Stimulated activated CD8-positive, alpha-beta memory T cell treated with anti-CD3 and anti-CD28 coated beads, Interleukin-2, amount 100 ng/mL, for 48 hours (primary cell): ENCODE results near the gene SEMA5A.

Experiments
- DNase-seq, 2 donors: peaks; one replicate each; pipeline ENCODE4 v3.0.0-alpha.2; 2020; ENCODE audit warnings: low read depth in 2 of 2

SEMA5A gene

DNA sequence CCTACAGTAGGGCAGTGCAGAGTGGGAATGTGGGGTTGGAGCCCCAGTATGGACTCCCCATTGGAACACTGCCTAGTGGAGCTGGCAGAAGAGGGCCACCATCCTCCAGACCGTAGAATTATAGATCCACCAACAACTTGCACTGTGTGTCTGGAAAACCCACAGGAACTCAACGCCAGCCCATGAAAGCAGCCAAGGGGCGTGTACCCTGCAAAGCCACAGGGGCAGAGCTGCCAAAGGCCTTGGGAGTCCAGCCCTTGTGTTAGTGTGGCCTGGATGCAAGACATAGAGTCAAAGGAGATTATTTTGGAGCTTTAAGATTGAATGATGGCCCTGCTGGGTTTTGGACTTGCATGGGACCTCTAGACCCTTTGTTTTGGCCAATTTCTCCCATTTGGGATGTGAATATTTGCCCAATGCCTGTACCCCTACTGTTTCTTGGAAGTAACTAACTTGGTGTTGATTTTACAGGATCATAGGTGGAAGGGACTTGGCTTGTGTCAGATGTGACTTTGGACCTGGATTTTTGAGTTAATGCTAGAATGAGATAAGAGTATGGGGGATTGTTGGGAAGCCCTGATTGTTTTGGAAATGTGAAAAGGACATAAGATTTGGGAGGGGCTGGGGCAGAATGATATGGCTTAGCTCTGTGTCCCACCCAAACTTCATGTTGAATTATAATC, 266.8 kb downstream of the SEMA5A start:
- no peak for DNase-seq

- DNase-seq = no peak
Measured at GRCh38 chr5:9269014-9269413, 276.9 kb downstream of the SEMA5A start.

GRCh38 chr5:9268226-9268625, 277.6 kb downstream of the SEMA5A start:
- no peak for DNase-seq

DNA sequence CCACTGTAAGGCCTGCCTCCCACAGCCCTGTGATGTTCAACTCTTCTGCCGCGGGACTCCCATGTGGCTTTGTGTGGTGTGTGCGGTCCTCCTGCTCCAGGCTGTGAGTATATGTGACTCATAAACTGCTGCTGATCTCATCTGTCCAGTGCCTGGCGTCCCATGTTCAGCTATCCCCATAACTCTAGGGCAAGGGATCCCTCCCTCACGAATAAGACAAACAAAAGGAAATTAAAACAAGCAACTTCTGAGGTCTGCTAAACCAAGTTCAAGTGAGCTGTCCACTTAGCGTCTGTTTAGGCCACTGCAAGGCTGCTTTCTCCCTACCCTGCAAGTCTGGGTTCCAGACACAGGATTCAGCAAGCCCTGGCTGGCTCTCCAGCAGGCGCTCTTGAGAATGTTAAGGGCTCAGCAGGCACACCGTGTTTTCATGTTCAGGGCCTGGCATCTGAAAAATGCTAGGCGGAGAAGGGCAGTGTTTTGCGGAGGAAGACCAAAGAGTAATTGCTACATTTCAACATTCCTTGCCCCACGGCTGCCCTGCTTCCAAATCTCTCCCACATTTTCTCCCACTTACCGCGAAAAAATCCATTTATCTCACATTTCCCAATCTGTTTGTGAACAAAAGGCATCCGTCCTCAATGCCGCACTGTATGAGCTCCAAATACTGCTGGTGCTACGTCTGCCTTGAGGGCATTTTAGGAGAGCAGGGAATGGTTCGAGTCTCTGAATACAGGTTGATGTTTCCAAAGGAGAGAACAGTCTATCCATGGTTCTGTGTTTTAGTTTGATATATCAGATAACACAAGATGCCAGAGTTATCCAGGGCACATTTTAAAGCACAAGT, 280.2 kb downstream of the SEMA5A start:
- DNase-seq = no peak

GRCh38 chr5:9264301-9264700, 281.6 kb downstream of the SEMA5A start:
- DNase-seq = no peak

DNA sequence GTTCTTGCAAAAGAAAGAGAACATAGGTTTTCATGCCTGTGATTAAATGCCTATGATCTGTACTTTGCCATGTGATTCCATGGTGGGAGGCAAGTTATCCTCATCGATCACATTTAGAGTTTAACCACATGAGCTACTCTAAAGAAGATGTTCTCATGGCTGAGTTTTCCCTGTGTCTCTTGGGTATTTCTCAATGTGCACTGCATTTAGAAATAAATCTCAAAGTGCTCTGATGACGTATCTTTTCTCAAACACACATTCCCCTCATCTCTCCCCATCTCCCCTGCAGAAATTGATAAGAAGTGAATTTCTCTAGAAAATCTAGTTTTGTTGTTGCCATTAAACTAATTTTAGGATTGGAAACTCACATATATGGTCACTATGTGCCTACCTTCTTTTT, 282.2 kb downstream of the SEMA5A start:
- DNase-seq = no peak

- DNase-seq = no peak
Measured at GRCh38 chr5:9251379-9251980, 294.4 kb downstream of the SEMA5A start.

DNA sequence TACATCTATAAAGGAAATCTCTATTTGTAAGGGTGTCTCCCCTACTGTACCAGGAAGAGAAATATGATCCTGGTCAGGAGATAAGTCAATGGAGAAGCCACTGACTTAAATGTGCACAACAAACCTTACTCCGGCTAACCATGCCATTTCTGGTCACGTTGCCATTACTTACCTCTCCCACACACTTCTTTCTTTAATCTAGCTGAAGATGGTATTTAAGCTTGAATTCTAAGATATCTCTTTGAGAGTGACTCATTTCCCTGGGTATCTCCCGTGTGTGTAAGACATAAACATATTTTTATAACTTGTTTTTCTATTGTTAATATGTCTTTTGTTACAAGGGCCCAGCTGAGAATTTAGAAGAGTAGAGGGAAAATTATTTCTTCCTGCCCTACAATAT, 296.6 kb downstream of the SEMA5A start:
- no peak for DNase-seq

- DNase-seq = no peak
Measured at GRCh38 chr5:9245071-9245470, 300.8 kb downstream of the SEMA5A start.

DNA sequence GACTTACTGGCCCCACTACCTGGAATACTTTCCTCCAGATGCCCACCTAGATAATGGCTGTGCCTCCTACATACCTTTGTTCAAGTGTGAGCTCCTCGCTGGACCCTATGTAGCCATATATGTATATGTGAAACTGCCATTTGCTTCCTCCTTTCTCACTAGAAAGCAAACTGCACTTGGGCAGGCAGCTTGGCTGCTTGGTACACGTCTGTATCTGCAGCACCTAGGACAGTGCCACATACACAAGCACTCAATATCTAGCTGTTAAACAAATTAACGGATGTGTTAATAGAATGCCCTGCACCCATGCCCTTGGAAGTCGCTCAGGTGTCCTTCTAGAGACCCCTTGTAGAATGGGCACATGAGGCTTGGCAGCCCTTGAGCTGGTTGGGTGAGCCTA, 301.5 kb downstream of the SEMA5A start:
- DNase-seq = no peak

GRCh38 chr5:9241479-9242305, 304.2 kb downstream of the SEMA5A start:
- DNase-seq = no peak

DNA sequence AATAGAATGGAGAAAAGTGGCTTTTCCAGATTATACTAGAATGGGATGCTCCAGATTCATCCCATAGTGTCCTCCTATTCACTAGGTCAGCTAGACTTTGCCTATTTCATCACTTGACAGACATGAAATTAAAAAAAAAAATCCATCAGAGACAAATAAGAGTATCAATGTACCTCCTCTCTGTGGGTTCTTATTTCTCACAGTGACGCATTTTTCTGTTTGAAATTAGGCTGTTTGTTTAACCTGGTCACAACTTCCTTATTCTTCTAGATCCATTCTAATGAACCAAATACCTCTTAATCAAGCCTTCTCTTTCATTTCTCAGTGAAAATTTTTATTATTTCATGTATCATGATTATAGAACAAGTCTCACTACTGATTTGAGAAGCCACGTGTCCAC, 305.4 kb downstream of the SEMA5A start:
- no peak for DNase-seq

DNA sequence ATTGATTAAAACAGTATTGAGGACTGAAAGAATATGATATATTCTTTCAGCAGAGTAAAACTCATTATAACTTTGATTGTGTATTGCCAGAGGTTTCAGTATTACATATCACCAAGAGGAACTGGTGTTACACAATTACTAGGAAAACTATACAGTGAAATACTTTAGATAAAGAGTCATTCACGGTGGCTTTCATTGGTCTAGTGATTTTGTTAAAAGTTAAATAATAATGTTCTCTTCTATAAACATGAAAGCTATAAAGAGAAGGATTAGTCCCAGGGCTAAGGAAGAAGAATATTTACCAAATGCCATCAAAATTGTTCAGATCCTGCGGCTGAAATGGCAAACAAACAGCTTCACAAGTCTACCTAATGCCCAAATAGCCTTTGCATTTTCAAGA, 306.2 kb downstream of the SEMA5A start:
- no peak for DNase-seq

DNA sequence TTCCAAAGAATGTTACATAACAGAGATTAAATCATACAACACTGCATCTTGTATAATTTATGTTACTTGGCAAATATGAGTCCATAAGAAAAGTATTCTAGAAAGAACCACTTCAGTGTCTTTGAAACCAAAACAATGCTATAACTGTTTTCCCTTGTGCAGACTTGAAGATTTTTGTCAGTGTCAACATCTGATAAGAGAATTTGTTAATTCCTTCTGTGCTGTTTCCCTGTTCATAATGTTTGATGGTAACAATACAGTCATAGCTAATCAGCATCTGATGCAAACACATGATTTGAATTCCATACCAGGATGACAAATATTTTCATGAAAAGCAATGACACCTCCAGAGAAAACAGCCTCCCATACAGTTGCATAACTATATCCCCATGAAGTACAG, 306.8 kb downstream of the SEMA5A start:
- DNase-seq = no peak

GRCh38 chr5:9233712-9234111, 312.2 kb downstream of the SEMA5A start:
- DNase-seq = no peak

DNA sequence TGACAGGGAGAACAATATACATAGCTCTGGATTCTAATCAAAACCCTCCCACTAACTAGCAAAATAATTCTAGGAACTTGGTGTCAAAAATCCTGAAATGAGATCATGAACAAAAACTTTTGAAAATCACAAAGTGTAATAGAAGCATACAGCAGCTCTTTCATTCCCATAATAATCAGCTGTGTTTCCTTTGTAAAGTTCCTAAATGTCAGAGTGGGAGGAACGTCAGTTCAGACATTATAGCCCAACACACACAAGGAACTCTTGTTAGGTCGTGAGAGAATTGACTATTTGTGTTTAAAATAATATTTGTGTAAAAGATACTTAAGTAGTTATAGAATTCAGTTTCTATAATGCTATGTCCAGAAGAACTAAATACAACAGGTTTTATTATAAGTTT, 312.8 kb downstream of the SEMA5A start:
- no peak for DNase-seq

DNA sequence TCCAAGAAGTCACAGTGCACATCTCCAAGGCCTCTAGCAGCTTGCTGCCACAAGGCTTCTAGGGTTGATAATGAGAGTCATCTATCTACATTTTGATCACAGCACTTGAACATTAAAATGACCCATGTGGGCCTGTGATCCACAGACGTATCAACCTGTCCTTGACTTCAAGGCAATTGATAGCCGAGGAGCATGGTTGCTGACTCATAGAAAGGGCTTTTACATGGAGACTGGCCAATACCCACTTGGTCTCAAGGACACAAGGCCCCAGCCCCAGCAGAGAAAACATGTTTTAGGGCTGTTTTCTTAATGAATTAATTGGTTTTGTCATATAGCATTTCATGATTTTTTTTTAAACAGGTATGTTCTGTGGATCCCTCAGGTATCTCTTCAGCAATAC, 314.0 kb downstream of the SEMA5A start:
- DNase-seq = no peak

DNA sequence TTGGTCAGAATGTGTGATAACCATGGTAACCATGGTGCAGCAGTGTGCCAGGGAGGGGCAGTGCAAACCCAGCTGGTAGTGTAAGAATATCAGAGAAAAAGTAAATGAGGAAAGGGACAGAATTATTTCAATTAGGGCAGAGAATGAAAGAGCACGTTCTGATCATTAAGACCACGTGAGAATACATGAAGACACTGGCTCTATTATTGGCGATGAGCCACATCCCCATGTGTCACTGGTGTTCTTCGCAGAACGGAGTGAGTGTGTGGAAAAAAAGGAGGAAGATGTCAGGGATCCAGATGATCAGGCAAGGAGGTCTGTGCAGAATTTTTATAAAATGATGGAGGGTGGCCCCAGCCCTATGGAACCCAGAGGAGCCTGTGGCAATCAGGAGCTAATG, 315.5 kb downstream of the SEMA5A start:
- no peak for DNase-seq

DNA sequence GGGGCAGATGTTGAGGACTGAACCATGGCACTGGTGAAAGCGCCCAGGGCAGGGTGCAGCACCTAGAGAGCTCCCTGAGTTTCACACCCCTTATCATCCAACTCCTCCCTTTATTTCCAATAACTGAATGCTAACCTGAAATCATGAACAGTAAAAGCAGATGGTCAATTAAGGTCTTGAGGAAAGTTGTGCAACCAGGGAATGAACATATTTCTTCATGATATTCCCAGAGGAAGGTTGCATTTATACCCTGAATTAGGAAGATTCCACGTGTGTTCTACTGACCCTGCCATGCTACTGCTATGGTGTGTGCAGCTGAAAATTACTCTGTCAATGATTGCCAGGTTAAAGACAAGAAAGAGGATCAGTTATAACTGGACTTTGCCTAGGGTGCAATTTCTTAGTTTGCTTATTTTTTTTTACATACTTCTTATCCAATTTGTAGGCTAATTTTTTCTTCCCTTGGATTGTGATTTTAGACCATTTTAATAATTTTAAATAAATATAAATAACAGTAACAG, 319.8 kb downstream of the SEMA5A start:
- no peak for DNase-seq

DNA sequence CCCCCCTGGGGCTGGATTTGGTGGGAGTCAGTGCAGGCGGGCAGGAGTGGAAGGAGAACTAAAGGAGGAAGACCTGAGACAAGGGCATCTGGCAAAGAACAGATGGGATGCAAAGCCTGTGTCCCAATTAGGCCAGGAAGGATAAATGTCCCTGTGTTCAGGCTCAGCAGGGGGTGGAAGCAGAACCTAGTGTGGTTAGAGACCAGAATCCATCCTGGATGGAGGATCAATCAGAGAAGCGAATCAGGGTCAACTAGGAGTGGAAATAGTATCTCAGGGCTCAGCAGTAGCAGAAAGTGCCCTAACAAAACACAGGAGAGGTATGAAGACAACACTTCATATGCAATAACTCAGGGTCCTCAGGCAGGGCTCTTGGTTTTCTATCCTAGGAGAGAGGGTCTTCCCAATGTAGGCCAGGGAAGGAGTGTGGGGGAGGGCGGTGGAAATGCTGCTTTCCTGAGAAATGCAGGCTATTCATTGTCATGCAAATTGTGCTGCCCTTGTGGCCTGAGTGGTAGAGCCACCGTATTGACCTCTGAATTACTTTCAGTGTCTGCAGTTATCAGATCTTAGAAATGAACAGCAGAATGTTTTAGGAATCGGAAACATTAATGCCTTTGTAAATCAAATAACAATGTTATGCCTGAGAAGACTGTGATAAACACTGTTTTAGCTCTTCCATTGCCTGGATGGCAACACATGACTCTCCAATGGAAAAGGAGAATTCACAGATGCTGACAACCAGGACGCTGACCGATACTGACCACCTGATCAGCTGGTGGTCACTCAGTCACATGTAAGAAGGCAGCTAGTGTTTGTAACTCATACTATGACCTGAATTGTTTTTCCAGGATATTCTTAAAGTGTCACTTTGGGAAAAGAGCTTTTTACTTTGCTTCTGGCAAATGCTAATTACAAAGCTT, 323.6 kb downstream of the SEMA5A start:
- no peak for DNase-seq

GRCh38 chr5:9218358-9218757, 327.5 kb downstream of the SEMA5A start:
- no peak for DNase-seq
